Peyer's patch (tissue), 4 donors: ENCODE measurements around the gene YJEFN3. TPM values are rescaled to one million over a fixed set of nuclear protein-coding genes. Genes with fewer than 3 reads are reported as not detected.

Experiments used
- DNase-seq, 3 donors: peaks; one replicate each; pipeline ENCODE4 v3.0.0-alpha.2; 2017 to 2019
- H3K27ac ChIP-seq, 4 donors: fragments of 200-600 bp; sonication (generic); one replicate each; pipeline ENCODE4 v1.5.1; 2016 to 2019
- H3K27me3 ChIP-seq, 2 donors: fragments of 200-600 bp; sonication (generic); one replicate each; pipeline ENCODE4 v1.5.1; 2019
- H3K36me3 ChIP-seq, 3 donors: fragments of 200-600 bp; sonication (generic); one replicate each; pipeline ENCODE4 v1.5.1; 2016 to 2019
- H3K4me1 ChIP-seq, 4 donors: fragments of 200-600 bp; sonication (generic); one replicate each; pipeline ENCODE4 v1.5.1; 2016 to 2019
- H3K4me3 ChIP-seq, 4 donors: fragments of 200-600 bp; sonication (generic); 1 replicate in 3 of 4; 2 replicates in 1 of 4; pipeline ENCODE4 v1.5.1; 2016 to 2019; ENCODE audit warnings: mild to moderate bottlenecking in 1 of 4
- H3K9me3 ChIP-seq, 4 donors: fragments of 200-600 bp; sonication (generic); one replicate each; pipeline ENCODE4 v1.5.1; 2016 to 2019; ENCODE audit warnings: mild to moderate bottlenecking in 1 of 4
- CTCF ChIP-seq, 6 experiments: fragments of 450-650 bp in 4 of 6; fragments of 200-600 bp in 2 of 6; sonication (generic) in 1 of 6; IDR thresholded peaks; one replicate each; pipeline ENCODE4 v1.5.1; 2017 to 2019; ENCODE audit warnings: antibody characterized with exemption in 6 of 6, mild to moderate bottlenecking in 3 of 6, moderate library complexity in 1 of 6
- POLR2A ChIP-seq, 2 donors: fragments of 450-650 bp; IDR thresholded peaks; one replicate each; pipeline ENCODE4 v1.5.1; 2017; ENCODE audit warnings: antibody characterized with exemption in 2 of 2, mild to moderate bottlenecking in 2 of 2, moderate library complexity in 2 of 2
- total RNA-seq, 4 donors: library from RNA; depleted of rRNA; stranded (reverse); fragments of >200 nt; gene quantifications; one replicate each; pipeline ENCODE4 v1.1.0, GENCODE V29; 2016

The YJEFN3 gene
- total RNA-seq, 4 donors from 2014 or later = 4.4 to 9.9 (median 5.6) TPM

GRCh38 chr19:19529783-19530422, 1.2 kb downstream of the YJEFN3 start:
- Histone ChIP-seq H3K4me3 (no peak overlapping the region), H3K27ac (no peak overlapping the region), H3K9me3 (no peaks in the 10 kb centered on the region), H3K36me3 (peaks cover 0 to 40% (median 0%) of the 10 kb centered on the region in 3 donors), H3K27me3 (no peaks in the 10 kb centered on the region), H3K4me1 (peaks cover 0 to 22% (median 8%) of the 10 kb centered on the region in 4 donors)
- TF ChIP-seq CTCF (IDR thresholded peaks at IDR 0.05) (no peak), POLR2A (IDR thresholded peaks at IDR 0.05) (no peak)
- DNase-seq = no peak

GRCh38 chr19:19530423-19530804, 1.7 kb downstream of the YJEFN3 start:
- no peak for TF ChIP-seq CTCF (IDR thresholded peaks at IDR 0.05)
- no peak for TF ChIP-seq POLR2A (IDR thresholded peaks at IDR 0.05)
- H3K27me3 ChIP-seq = no peaks in the 10 kb centered on the region
- DNase-seq = no peak
- H3K9me3 ChIP-seq = no peaks in the 10 kb centered on the region
- H3K27ac ChIP-seq = no peak overlapping the region
- peaks cover 0 to 38% (median 0%) of the 10 kb centered on the region in 3 donors for H3K36me3 ChIP-seq
- H3K4me1 ChIP-seq = peaks cover 0 to 17% (median 8%) of the 10 kb centered on the region in 4 donors
- H3K4me3 ChIP-seq = no peak overlapping the region

GRCh38 chr19:19530889-19531288, 2.2 kb downstream of the YJEFN3 start:
- Histone ChIP-seq H3K36me3 (peaks cover 0 to 33% (median 0%) of the 10 kb centered on the region in 3 donors), H3K4me3 (no peak overlapping the region), H3K27ac (no peak overlapping the region), H3K4me1 (peaks cover 0 to 13% (median 8%) of the 10 kb centered on the region in 4 donors), H3K9me3 (no peaks in the 10 kb centered on the region), H3K27me3 (no peaks in the 10 kb centered on the region)
- TF ChIP-seq CTCF (IDR thresholded peaks at IDR 0.05) (no peak), POLR2A (IDR thresholded peaks at IDR 0.05) (no peak)
- DNase-seq = no peak

GRCh38 chr19:19531951-19532805, 3.5 kb downstream of the YJEFN3 start:
- H3K27me3 ChIP-seq = no peaks in the 10 kb centered on the region
- no peak overlapping the region for H3K27ac ChIP-seq
- H3K36me3 ChIP-seq = peaks cover 0 to 23% (median 0%) of the 10 kb centered on the region in 3 donors
- DNase-seq = peak; percentile 81 to 93 (median 90)
- peak; percentile 90 to 97 (median 96) for TF ChIP-seq CTCF (IDR thresholded peaks at IDR 0.05)
- TF ChIP-seq POLR2A (IDR thresholded peaks at IDR 0.05) = no peak
- H3K4me3 ChIP-seq = no peak overlapping the region
- no peaks in the 10 kb centered on the region for H3K9me3 ChIP-seq
- H3K4me1 ChIP-seq = peaks cover 0 to 8% (median 4%) of the 10 kb centered on the region in 4 donors

GRCh38 chr19:19532806-19533701, 4.3 kb downstream of the YJEFN3 start:
- Histone ChIP-seq H3K27me3 (peaks cover 0 to under 1% of the 10 kb centered on the region in 2 donors), H3K9me3 (no peaks in the 10 kb centered on the region), H3K4me3 (no peak overlapping the region), H3K36me3 (peaks cover 0 to 14% (median 0%) of the 10 kb centered on the region in 3 donors), H3K4me1 (peaks cover 0 to 11% (median 6%) of the 10 kb centered on the region in 4 donors), H3K27ac (no peak overlapping the region)
- TF ChIP-seq POLR2A (IDR thresholded peaks at IDR 0.05) = no peak
- no peak for TF ChIP-seq CTCF (IDR thresholded peaks at IDR 0.05)
- no peak for DNase-seq
